Neuronal stem cell (in vitro differentiated cells): ENCODE results near the gene XXYLT1.

Source experiments
- DNase-seq: peaks from one replicate; pipeline ENCODE4 v3.0.0-alpha.2; 2013; ENCODE audit warnings: low spot score
- H2AFZ ChIP-seq: one replicate; pipeline ENCODE4 v1.6.1; 2013; ENCODE audit warnings: mild to moderate bottlenecking, low read length, inconsistent platforms
- H2AK5ac ChIP-seq: 2 replicates; pipeline ENCODE4 v1.6.1; 2013; ENCODE audit warnings: low read depth, mild to moderate bottlenecking, inconsistent platforms, low read length, moderate library complexity, mixed read lengths
- H2BK120ac ChIP-seq: 2 replicates; pipeline ENCODE4 v1.6.1; 2013; ENCODE audit warnings: low read depth, mild to moderate bottlenecking, inconsistent platforms, low read length, moderate library complexity, mixed read lengths
- H2BK12ac ChIP-seq: one replicate; pipeline ENCODE4 v1.6.1; 2013; ENCODE audit warnings: low read length, inconsistent platforms
- H2BK15ac ChIP-seq: 2 replicates; pipeline ENCODE4 v1.6.1; 2013; ENCODE audit warnings: mild to moderate bottlenecking, low read length, inconsistent platforms, mixed read lengths
- H2BK5ac ChIP-seq: one replicate; pipeline ENCODE4 v1.6.1; 2013; ENCODE audit warnings: inconsistent platforms, mild to moderate bottlenecking, low read length, moderate library complexity
- H3K14ac ChIP-seq: one replicate; pipeline ENCODE4 v1.6.1; 2013; ENCODE audit warnings: low read length, inconsistent platforms
- H3K18ac ChIP-seq: 2 replicates; pipeline ENCODE4 v1.6.1; 2013; ENCODE audit warnings: low read length, inconsistent platforms
- H3K23ac ChIP-seq: 2 replicates; pipeline ENCODE4 v1.6.1; 2013; ENCODE audit warnings: low read depth, mild to moderate bottlenecking, mixed read lengths, low read length, inconsistent platforms; ENCODE audit not compliant: poor library complexity
- H3K27ac ChIP-seq: replicated peaks from 3 replicates; pipeline ENCODE4 v1.5.1; 2013; ENCODE audit warnings: low read length, inconsistent platforms
- H3K27me3 ChIP-seq, 3 experiments: 2 replicates each; pipeline ENCODE4 v1.6.1; 2013; ENCODE audit warnings: low read length in 3 of 3, mild to moderate bottlenecking in 2 of 3, inconsistent platforms in 1 of 3, low read depth in 1 of 3, mixed read lengths in 1 of 3, moderate library complexity in 1 of 3; ENCODE audit not compliant: control insufficient read depth in 3 of 3, insufficient read depth in 3 of 3
- H3K36me3 ChIP-seq, 2 donors: replicated peaks in 1 of 2; 2 replicates each; pipeline ENCODE4 v1.6.1; 2013; ENCODE audit warnings: low read length in 2 of 2; ENCODE audit not compliant: control insufficient read depth in 2 of 2, insufficient read depth in 2 of 2
- H3K4ac ChIP-seq: 2 replicates; pipeline ENCODE4 v1.6.1; 2013; ENCODE audit warnings: inconsistent platforms, mild to moderate bottlenecking, low read length, moderate library complexity
- H3K4me1 ChIP-seq, 2 donors: 1 replicate in 1 of 2; 2 replicates in 1 of 2; pipeline ENCODE4 v1.6.1; 2013; ENCODE audit warnings: low read length in 2 of 2, low read depth in 1 of 2; ENCODE audit not compliant: control insufficient read depth in 2 of 2, insufficient read depth in 1 of 2
- H3K4me2 ChIP-seq: one replicate; pipeline ENCODE4 v1.6.1; 2013; ENCODE audit warnings: mild to moderate bottlenecking, low read length, inconsistent platforms; ENCODE audit not compliant: insufficient read depth, poor library complexity, severe bottlenecking
- H3K4me3 ChIP-seq, 2 donors: 2 replicates each; pipeline ENCODE4 v1.5.1; 2013; ENCODE audit warnings: low read length in 2 of 2, mild to moderate bottlenecking in 2 of 2, inconsistent platforms in 1 of 2, moderate library complexity in 1 of 2
- H3K79me1 ChIP-seq: one replicate; pipeline ENCODE4 v1.6.1; 2013; ENCODE audit warnings: low read depth, mild to moderate bottlenecking, inconsistent platforms, low read length, moderate library complexity
- H3K9ac ChIP-seq: one replicate; pipeline ENCODE4 v1.6.1; 2013; ENCODE audit warnings: mild to moderate bottlenecking, low read depth, low read length, inconsistent platforms; ENCODE audit not compliant: poor library complexity
- H3K9me3 ChIP-seq, 2 donors: replicated peaks in 1 of 2; 2 replicates each; pipeline versions ENCODE3 to v1.6.1; 2013; ENCODE audit warnings: low read length in 2 of 2, mild to moderate bottlenecking in 2 of 2, inconsistent platforms in 1 of 2, low read depth in 1 of 2, mixed read lengths in 1 of 2, moderate library complexity in 1 of 2; ENCODE audit not compliant: control insufficient read depth in 2 of 2, insufficient read depth in 1 of 2
- H4K8ac ChIP-seq: one replicate; pipeline ENCODE4 v1.6.1; 2013; ENCODE audit warnings: low read depth, mild to moderate bottlenecking, inconsistent platforms, low read length, moderate library complexity
- H4K91ac ChIP-seq: one replicate; pipeline ENCODE4 v1.6.1; 2013; ENCODE audit warnings: low read length, low read depth, mild to moderate bottlenecking, inconsistent platforms; ENCODE audit not compliant: poor library complexity
- WGBS, 2 donors: extraction: QIAGEN DNeasy Blood & Tissue Kit; methylation state at CpG; one replicate each; pipeline ENCODE4 v1.1.7; 2013; ENCODE audit warnings: missing lambda C conversion rate in 2 of 2, mixed read lengths in 1 of 2; ENCODE audit not compliant: insufficient read length in 2 of 2, insufficient replicate concordance in 1 of 2; ENCODE audit errors: extremely low coverage in 2 of 2; 5-methylcytosine and 5-hydroxymethylcytosine counted together

Gene XXYLT1

GRCh38 chr3:195025056-195025883, 245.7 kb downstream of the XXYLT1 start:
- no peak overlapping the region for H4K91ac ChIP-seq
- no peak overlapping the region for H3K9ac ChIP-seq
- H2BK5ac ChIP-seq, result no peak overlapping the region
- no CpG with 5 or more reads among the region's 17 CpGs for WGBS, 2 donors
- H3K4me3 ChIP-seq, result no peak overlapping the region
- H2AFZ ChIP-seq, result no peak overlapping the region
- no peak overlapping the region for H2AK5ac ChIP-seq
- H3K23ac ChIP-seq, result no peak overlapping the region
- no peaks in the 10 kb centered on the region for H3K4me1 ChIP-seq
- H3K36me3 ChIP-seq, result no peaks in the 10 kb centered on the region
- H3K9me3 ChIP-seq, result peaks cover 0 to 2% of the 10 kb centered on the region in 2 donors
- no peak overlapping the region for H3K4me2 ChIP-seq
- no peak overlapping the region for H3K27ac ChIP-seq
- H3K79me1 ChIP-seq, result no peaks in the 10 kb centered on the region
- no peak overlapping the region for H3K18ac ChIP-seq
- DNase-seq, result no peak
- no peak overlapping the region for H2BK15ac ChIP-seq
- H4K8ac ChIP-seq, result no peak overlapping the region
- H3K27me3 ChIP-seq, result no peaks in the 10 kb centered on the region
- no peak overlapping the region for H3K4ac ChIP-seq
- no peak overlapping the region for H3K14ac ChIP-seq
- no peak overlapping the region for H2BK120ac ChIP-seq
- H2BK12ac ChIP-seq, result no peak overlapping the region

DNA sequence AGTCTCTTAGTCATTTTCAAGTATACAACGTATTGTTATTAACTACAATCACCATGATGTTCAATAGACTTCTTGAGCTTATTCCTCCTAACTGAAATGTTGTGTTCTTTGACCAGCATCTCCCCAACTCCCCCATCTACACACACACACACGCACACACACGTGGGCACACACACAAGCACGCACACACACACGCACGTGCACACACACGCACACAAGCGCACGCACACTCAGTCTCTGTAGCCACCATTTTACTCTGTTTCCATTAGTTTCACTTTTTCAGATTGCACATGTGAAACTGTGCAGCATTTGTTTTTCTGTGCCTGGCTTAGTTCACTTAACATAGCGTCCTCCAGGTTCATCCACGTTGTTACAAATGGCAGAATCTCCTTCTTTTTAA, 247.0 kb downstream of the XXYLT1 start:
- Histone ChIP-seq H3K23ac (no peak overlapping the region), H3K4me1 (no peaks in the 10 kb centered on the region), H3K27ac (no peak overlapping the region), H3K9me3 (peaks cover 0 to 2% of the 10 kb centered on the region in 2 donors), H2BK5ac (no peak overlapping the region), H3K14ac (no peak overlapping the region), H3K9ac (no peak overlapping the region), H2AFZ (no peak overlapping the region), H2BK12ac (no peak overlapping the region), H2AK5ac (no peak overlapping the region), H4K91ac (no peak overlapping the region), H2BK120ac (no peak overlapping the region), H3K4me2 (no peak overlapping the region), H2BK15ac (no peak overlapping the region), H3K79me1 (no peaks in the 10 kb centered on the region), H3K27me3 (no peaks in the 10 kb centered on the region), H4K8ac (no peak overlapping the region), H3K4ac (no peak overlapping the region), H3K18ac (no peak overlapping the region), H3K36me3 (no peaks in the 10 kb centered on the region), H3K4me3 (no peak overlapping the region)
- no peak for DNase-seq
- no CpG with 5 or more reads among the region's 11 CpGs for WGBS, 2 donors

DNA sequence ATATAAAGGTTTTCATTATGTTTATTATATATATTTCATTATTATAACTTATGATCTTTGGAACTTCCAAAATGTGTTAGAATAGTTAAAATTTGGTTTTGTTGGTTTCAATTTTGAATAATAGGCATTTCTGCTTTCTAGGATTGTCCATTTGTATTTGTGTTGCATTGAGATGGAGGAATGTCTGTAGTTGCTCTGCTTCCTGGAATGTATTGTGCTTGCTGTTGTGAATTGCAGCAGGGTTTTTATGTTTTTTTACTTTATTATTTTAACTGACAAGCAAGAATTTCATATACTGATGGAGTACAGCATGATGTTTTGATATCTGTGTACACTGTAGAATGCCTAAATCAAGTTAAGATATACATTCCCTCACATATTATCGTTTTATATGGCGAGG, 247.4 kb downstream of the XXYLT1 start:
- no peak overlapping the region for H3K4me2 ChIP-seq
- H3K4me1 ChIP-seq, result no peaks in the 10 kb centered on the region
- no peak for DNase-seq
- no peak overlapping the region for H3K14ac ChIP-seq
- H3K9me3 ChIP-seq, result peaks cover 0 to 2% of the 10 kb centered on the region in 2 donors
- no peak overlapping the region for H2AFZ ChIP-seq
- no peak overlapping the region for H4K8ac ChIP-seq
- H3K18ac ChIP-seq, result no peak overlapping the region
- H3K36me3 ChIP-seq, result no peaks in the 10 kb centered on the region
- H2BK120ac ChIP-seq, result no peak overlapping the region
- no peak overlapping the region for H2BK12ac ChIP-seq
- H3K4ac ChIP-seq, result no peak overlapping the region
- no peaks in the 10 kb centered on the region for H3K79me1 ChIP-seq
- H2BK15ac ChIP-seq, result no peak overlapping the region
- WGBS, 2 donors, result no CpG with 5 or more reads among the region's 2 CpGs
- H3K9ac ChIP-seq, result no peak overlapping the region
- no peaks in the 10 kb centered on the region for H3K27me3 ChIP-seq
- H2BK5ac ChIP-seq, result no peak overlapping the region
- H3K4me3 ChIP-seq, result no peak overlapping the region
- no peak overlapping the region for H4K91ac ChIP-seq
- H3K27ac ChIP-seq, result no peak overlapping the region
- H3K23ac ChIP-seq, result no peak overlapping the region
- no peak overlapping the region for H2AK5ac ChIP-seq

- Histone ChIP-seq H2BK12ac (no peak overlapping the region), H4K8ac (no peak overlapping the region), H2BK15ac (no peak overlapping the region), H3K4ac (no peak overlapping the region), H2BK120ac (no peak overlapping the region), H3K14ac (no peak overlapping the region), H3K4me1 (no peaks in the 10 kb centered on the region), H2AFZ (no peak overlapping the region), H3K4me3 (no peak overlapping the region), H3K9me3 (peaks cover 0 to 2% of the 10 kb centered on the region in 2 donors), H3K9ac (no peak overlapping the region), H4K91ac (no peak overlapping the region), H3K27me3 (peaks cover 0 to 6% (median 0%) of the 10 kb centered on the region in 3 experiments), H3K79me1 (no peaks in the 10 kb centered on the region), H3K23ac (no peak overlapping the region), H3K4me2 (no peak overlapping the region), H3K27ac (no peak overlapping the region), H3K36me3 (no peaks in the 10 kb centered on the region), H2BK5ac (no peak overlapping the region), H2AK5ac (no peak overlapping the region), H3K18ac (no peak overlapping the region)
- no CpG with 5 or more reads among the region's 3 CpGs for WGBS, 2 donors
- no peak for DNase-seq
These were observed 249.3 kb downstream of the XXYLT1 start for GRCh38 chr3:195021692-195022091.
